B cell (primary cell): ENCODE data around the gene RHOT1. TPM values are rescaled to one million over a fixed set of nuclear protein-coding genes. Genes with fewer than 3 reads are reported as not detected.

Experiments used
- ATAC-seq: fragments of 200-7000 bp; cut with Tn5 transposase; one replicate; pipeline ENCODE4 v1.10.0; 2021; ENCODE audit warnings: low read depth, mild to moderate bottlenecking, moderate number of reproducible peaks, moderate library complexity
- CTCF ChIA-PET: fragments of 350-600 bp; sonication (Branson Sonifier 250); formaldehyde crosslinking; loops from one replicate; lab custom pipeline; 2021; ENCODE audit warnings: antibody characterized with exemption, inconsistent platforms; lab: Charles Lee
- POLR2A ChIA-PET: fragments of 350-600 bp; sonication (Branson Sonifier 250); formaldehyde crosslinking; loops from one replicate; lab custom pipeline; 2021; ENCODE audit warnings: antibody characterized with exemption; lab: Charles Lee
- DNase-seq: peaks from one replicate; pipeline ENCODE4 v3.0.0; 2013
- H2AFZ ChIP-seq: 2 replicates; pipeline ENCODE4 v1.6.1; 2012; ENCODE audit warnings: mild to moderate bottlenecking, low read depth, low read length; ENCODE audit not compliant: insufficient read depth, poor library complexity, severe bottlenecking
- H3K27ac ChIP-seq, 2 donors: 1 replicate in 1 of 2; 2 replicates in 1 of 2; pipeline ENCODE4 v1.5.1; 2012 to 2013; ENCODE audit warnings: low read length in 2 of 2, mild to moderate bottlenecking in 2 of 2, moderate library complexity in 1 of 2
- H3K27me3 ChIP-seq, 4 experiments: fragments of 200-600 bp in 1 of 4; sonication (generic) in 1 of 4; replicated peaks in 1 of 4; 1 replicate in 2 of 4; 2 replicates in 2 of 4; pipeline versions ENCODE4 v1.6.1 to v1.7.0; 2013 to 2016; ENCODE audit warnings: low read length in 3 of 4, mild to moderate bottlenecking in 2 of 4, mixed read lengths in 1 of 4, moderate library complexity in 1 of 4; ENCODE audit not compliant: insufficient read depth in 4 of 4, control insufficient read depth in 3 of 4; ENCODE audit errors: control extremely low read depth in 1 of 4
- H3K36me3 ChIP-seq, 2 experiments: replicated peaks in 1 of 2; 1 replicate in 1 of 2; 2 replicates in 1 of 2; pipeline versions ENCODE4 v1.6.1 to v1.7.1; 2013; ENCODE audit warnings: low read length in 1 of 2; ENCODE audit not compliant: insufficient read depth in 2 of 2, control insufficient read depth in 1 of 2; ENCODE audit errors: control extremely low read depth in 1 of 2, extremely low read depth in 1 of 2
- H3K4me1 ChIP-seq, 2 donors: fragments of 200-600 bp in 1 of 2; sonication (generic) in 1 of 2; 1 replicate in 1 of 2; 2 replicates in 1 of 2; pipeline versions ENCODE4 v1.5.1 to v1.6.1; 2013 to 2017; ENCODE audit warnings: low read length in 2 of 2; ENCODE audit not compliant: control insufficient read depth in 2 of 2, insufficient read depth in 2 of 2
- H3K4me2 ChIP-seq: replicated peaks from 2 replicates; pipeline ENCODE3; 2012; ENCODE audit warnings: mild to moderate bottlenecking, low read depth, low read length; ENCODE audit not compliant: poor library complexity, severe bottlenecking
- H3K4me3 ChIP-seq, 5 experiments: fragments of 200-600 bp in 1 of 5; sonication (generic) in 1 of 5; 1 replicate in 3 of 5; 2 replicates in 2 of 5; pipeline versions ENCODE4 v1.5.1 to v1.7.0; 2011 to 2016; ENCODE audit warnings: low read length in 4 of 5, mild to moderate bottlenecking in 4 of 5, low read depth in 2 of 5, control low read depth in 1 of 5, moderate library complexity in 1 of 5; ENCODE audit not compliant: insufficient read depth in 1 of 5; ENCODE audit errors: control extremely low read depth in 1 of 5, extremely low read depth in 1 of 5
- H3K79me2 ChIP-seq: fragments of 200-600 bp; sonication (generic); one replicate; pipeline ENCODE4 v1.6.0; 2016; ENCODE audit warnings: low read length; ENCODE audit not compliant: control insufficient read depth, insufficient read depth
- H3K9ac ChIP-seq: fragments of 200-600 bp; sonication (generic); 2 replicates; pipeline ENCODE4 v1.6.1; 2017; ENCODE audit warnings: mild to moderate bottlenecking, low read length, moderate library complexity
- H3K9me3 ChIP-seq, 3 donors: one replicate each; pipeline versions ENCODE4 v1.6.1 to v1.7.1; 2013; ENCODE audit warnings: low read length in 2 of 3; ENCODE audit not compliant: control insufficient read depth in 2 of 3, insufficient read depth in 1 of 3; ENCODE audit errors: control extremely low read depth in 1 of 3
- H4K20me1 ChIP-seq: 2 replicates; pipeline ENCODE4 v1.6.0; 2012; ENCODE audit warnings: mild to moderate bottlenecking, low read length; ENCODE audit not compliant: insufficient read depth, control insufficient read depth, poor library complexity, severe bottlenecking
- H3K27ac Mint-ChIP-seq: one replicate; pipeline ENCODE4 v1.8.0; 2021; ENCODE audit warnings: mixed read lengths
- H3K27me3 Mint-ChIP-seq: one replicate; pipeline ENCODE4 v1.8.0; 2021; ENCODE audit warnings: mixed read lengths
- H3K4me1 Mint-ChIP-seq: one replicate; pipeline ENCODE4 v1.8.0; 2021; ENCODE audit warnings: mixed read lengths
- H3K4me3 Mint-ChIP-seq: one replicate; pipeline ENCODE4 v1.8.0; 2021; ENCODE audit warnings: mixed read lengths
- H3K9me3 Mint-ChIP-seq: one replicate; pipeline ENCODE4 v1.8.0; 2022; ENCODE audit warnings: mixed read lengths; ENCODE audit not compliant: insufficient read depth
- CTCF ChIP-seq: fragments of 200-600 bp; IDR thresholded peaks from one replicate; pipeline ENCODE4 v1.8.0; 2022; ENCODE audit warnings: antibody characterized with exemption, mild to moderate bottlenecking
- EZH2 ChIP-seq: IDR thresholded peaks from 2 replicates; pipeline ENCODE4 v1.6.1; 2012; ENCODE audit warnings: borderline replicate concordance, low read depth, mild to moderate bottlenecking, moderate library complexity, low read length; ENCODE audit not compliant: insufficient read depth, poor library complexity, severe bottlenecking
- WGBS: methylation state at CpG from one replicate; pipeline ENCODE4 v1.1.5; 2013; ENCODE audit warnings: missing lambda C conversion rate; ENCODE audit not compliant: insufficient coverage; 5-methylcytosine and 5-hydroxymethylcytosine counted together
- intact Hi-C: fragments of 100-400 bp; cut with micrococcal nuclease; formaldehyde crosslinking; loops from one replicate; pipeline ENCODE4 v1.10.0; 2022
- polyA plus RNA-seq: library from polyadenylated mRNA; depleted of rRNA; stranded (reverse); fragments of >200 nt; gene quantifications from 2 replicates; pipeline ENCODE4 v1.2.3, GENCODE V29; 2012
- total RNA-seq, 2 donors: library from RNA; stranded (reverse); fragments of 120-200 nt in 1 of 2; gene quantifications; 1 replicate in 1 of 2; 2 replicates in 1 of 2; pipeline versions ENCODE4 v1.2.3 to v1.2.4, GENCODE V29; 2013 to 2022

The RHOT1 gene
- total and polyA plus RNA-seq, 2 donors (not counting 1 experiment from before 2014, with no cell fraction given): 24.6 to 24.7 TPM

- DNase-seq: no peak
- intact Hi-C loops: no loop called here
- 94% methylated on average over 1 of the region's 2 CpGs for WGBS
Observed at GRCh38 chr17:32239456-32239855, 97.2 kb downstream of the RHOT1 start.

GRCh38 chr17:32240750-32241149 lies 98.4 kb downstream of the RHOT1 start:
- POLR2A ChIA-PET: no interaction called here
- no peaks in the 10 kb centered on the region for H3K4me1 Mint-ChIP-seq
- Histone ChIP-seq H3K27me3 (no peaks in the 10 kb centered on the region), H3K27ac (no peak overlapping the region), H3K79me2 (no peaks in the 10 kb centered on the region), H2AFZ (no peak overlapping the region), H3K9me3 (no peaks in the 10 kb centered on the region), H3K36me3 (no peaks in the 10 kb centered on the region), H3K4me2 (no peak overlapping the region), H3K9ac (no peak overlapping the region), H3K4me1 (no peaks in the 10 kb centered on the region), H3K4me3 (no peak overlapping the region), H4K20me1 (no peaks in the 10 kb centered on the region)
- DNase-seq (no peak), ATAC-seq (no peak)
- TF ChIP-seq CTCF: no peak
- TF ChIP-seq EZH2: no peak
- intact Hi-C loops: no loop called here
- no peaks in the 10 kb centered on the region for H3K9me3 Mint-ChIP-seq
- CTCF ChIA-PET: no interaction called here
- H3K27ac Mint-ChIP-seq: no peak overlapping the region
- H3K27me3 Mint-ChIP-seq: no peaks in the 10 kb centered on the region
- WGBS: 95% methylated on average over 4 of the region's 8 CpGs
- H3K4me3 Mint-ChIP-seq: no peak overlapping the region

More at GRCh38 chr17:32239456-32239855, 97.2 kb downstream of the RHOT1 start:
- no peak overlapping the region for H3K4me3 Mint-ChIP-seq
- H2AFZ ChIP-seq: no peak overlapping the region
- no peak overlapping the region for H3K4me2 ChIP-seq
- H3K9me3 ChIP-seq: no peaks in the 10 kb centered on the region
- no peaks in the 10 kb centered on the region for H3K9me3 Mint-ChIP-seq
- no peak overlapping the region for H3K4me3 ChIP-seq
- TF ChIP-seq CTCF (no peak), EZH2 (no peak)
- no peak overlapping the region for H3K27ac Mint-ChIP-seq
- H3K27me3 ChIP-seq: no peaks in the 10 kb centered on the region
- H3K4me1 ChIP-seq: no peaks in the 10 kb centered on the region
- H4K20me1 ChIP-seq: no peaks in the 10 kb centered on the region
- no peaks in the 10 kb centered on the region for H3K4me1 Mint-ChIP-seq
- CTCF ChIA-PET: no interaction called here
- no peaks in the 10 kb centered on the region for H3K79me2 ChIP-seq
- H3K36me3 ChIP-seq: no peaks in the 10 kb centered on the region
- no peak overlapping the region for H3K27ac ChIP-seq
- no peak for ATAC-seq
- POLR2A ChIA-PET: no interaction called here
- H3K9ac ChIP-seq: no peak overlapping the region
- no peaks in the 10 kb centered on the region for H3K27me3 Mint-ChIP-seq
